KOPT-K1 (cell line): Measurements from ENCODE around the gene SPRED2.
"Not testable (repeated sequence)": the region's sequence is repeated elsewhere in the genome, so short reads cannot be mapped to it uniquely, and the experiment has no call there.

Experiments used
- H3K27ac ChIP-seq: fragments of 200-600 bp; sonication (generic); 2 replicates; pipeline ENCODE4 v1.5.1; 2016; ENCODE audit warnings: antibody characterized with exemption, mild to moderate bottlenecking, low read depth, low read length; ENCODE audit not compliant: poor library complexity, severe bottlenecking
- H3K36me3 ChIP-seq: fragments of 200-600 bp; sonication (generic); 2 replicates; pipeline ENCODE4 v1.5.1; 2017; ENCODE audit warnings: antibody characterized with exemption, mild to moderate bottlenecking, low read length, moderate library complexity; ENCODE audit not compliant: insufficient read depth
- H3K9me3 ChIP-seq: fragments of 200-600 bp; sonication (generic); 2 replicates; pipeline ENCODE4 v1.5.1; 2017; ENCODE audit warnings: antibody characterized with exemption, low read length, mild to moderate bottlenecking; ENCODE audit not compliant: insufficient read depth, poor library complexity, severe bottlenecking

The SPRED2 gene

GRCh38 chr2:65344689-65345088 is 87.7 kb downstream of the SPRED2 start:
- H3K9me3 ChIP-seq: no peaks in the 10 kb centered on the region
- H3K36me3 ChIP-seq: peaks cover 17% of the 10 kb centered on the region
- H3K27ac ChIP-seq: no peak overlapping the region

DNA sequence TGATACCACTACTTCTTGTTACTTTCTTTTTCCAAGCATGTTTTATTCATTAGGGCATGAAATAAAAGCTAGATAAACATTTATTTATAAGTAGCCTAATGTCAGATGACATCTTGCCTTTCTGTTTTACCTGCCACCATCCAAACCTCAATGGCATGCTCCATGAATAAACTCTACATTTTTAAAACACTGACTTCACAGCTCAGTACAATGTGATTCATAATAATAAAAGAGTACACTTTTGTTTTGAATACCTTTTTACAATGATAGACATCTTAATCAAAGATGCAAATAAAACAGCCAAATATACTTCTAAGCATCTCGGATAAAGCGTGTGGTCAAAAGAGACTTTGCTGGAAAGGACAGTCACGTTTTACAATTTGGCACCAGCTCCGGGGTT is 88.2 kb downstream of the SPRED2 start:
- Histone ChIP-seq H3K27ac (no peak overlapping the region), H3K36me3 (peaks cover 17% of the 10 kb centered on the region), H3K9me3 (no peaks in the 10 kb centered on the region)

DNA sequence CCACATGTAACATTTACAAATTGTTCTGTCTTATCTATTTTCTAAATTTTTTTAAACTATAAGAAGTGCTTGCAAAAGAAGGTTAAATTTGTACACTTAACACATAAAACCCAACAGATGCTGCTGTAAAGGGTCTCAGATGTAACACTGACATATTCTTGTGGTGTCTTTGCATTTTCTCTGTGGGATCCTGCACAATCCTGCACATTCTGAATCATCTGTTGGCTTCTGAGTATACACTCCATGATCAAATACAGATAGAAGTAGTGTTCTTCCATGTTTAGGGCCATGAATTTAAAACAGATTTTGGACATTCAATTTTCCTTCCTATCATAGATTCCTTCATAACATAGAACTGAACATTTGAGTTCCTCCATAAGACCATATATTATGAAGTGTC is 89.0 kb downstream of the SPRED2 start:
- Histone ChIP-seq H3K27ac (no peak overlapping the region), H3K36me3 (peaks cover 17% of the 10 kb centered on the region), H3K9me3 (no peaks in the 10 kb centered on the region)

DNA sequence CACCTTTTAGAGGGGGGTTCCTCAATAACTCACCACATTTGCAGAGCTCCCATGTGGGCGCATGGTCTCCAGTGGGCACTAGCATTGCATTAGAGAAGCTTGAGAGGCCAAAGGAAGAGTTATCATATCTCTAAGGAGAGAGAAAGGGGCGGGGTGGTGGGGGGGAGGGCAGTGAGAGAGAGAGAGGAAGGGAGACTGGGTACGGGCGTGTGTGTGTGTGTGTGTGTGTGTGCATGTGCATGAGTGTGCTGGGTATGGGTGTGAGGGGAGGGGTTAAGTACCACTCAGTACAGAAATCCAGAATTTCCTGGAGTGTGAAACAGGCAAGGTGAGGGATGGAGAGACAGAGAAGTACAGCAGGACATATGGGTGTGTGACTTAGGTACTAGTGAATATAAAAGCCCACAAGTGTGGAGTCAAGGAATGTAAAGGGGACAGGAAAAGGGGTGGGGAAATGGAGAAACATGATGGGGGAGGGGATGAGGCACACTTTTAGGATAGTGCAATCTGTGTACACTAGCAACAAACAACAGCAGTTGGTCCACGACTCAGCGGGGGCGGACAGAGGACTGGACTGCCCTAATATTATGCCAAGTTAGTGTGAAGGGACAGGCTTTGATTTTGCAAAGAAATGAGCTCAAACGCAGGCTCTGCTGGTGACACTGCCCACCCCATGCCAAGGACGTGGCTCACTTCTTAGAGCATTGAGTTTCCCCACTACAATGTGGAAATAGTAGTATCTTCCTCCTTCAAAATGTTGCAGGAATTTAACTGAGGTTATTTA is 91.3 kb downstream of the SPRED2 start:
- Histone ChIP-seq H3K9me3 (no peaks in the 10 kb centered on the region), H3K36me3 (peaks cover 17% of the 10 kb centered on the region)

GRCh38 chr2:65339648-65340047 is 92.8 kb downstream of the SPRED2 start:
- Histone ChIP-seq H3K27ac (no peak overlapping the region), H3K36me3 (peaks cover 19% of the 10 kb centered on the region), H3K9me3 (no peaks in the 10 kb centered on the region)

More for the DNA sequence above, 91.3 kb downstream of the SPRED2 start:
- H3K27ac ChIP-seq: no peak overlapping the region

DNA sequence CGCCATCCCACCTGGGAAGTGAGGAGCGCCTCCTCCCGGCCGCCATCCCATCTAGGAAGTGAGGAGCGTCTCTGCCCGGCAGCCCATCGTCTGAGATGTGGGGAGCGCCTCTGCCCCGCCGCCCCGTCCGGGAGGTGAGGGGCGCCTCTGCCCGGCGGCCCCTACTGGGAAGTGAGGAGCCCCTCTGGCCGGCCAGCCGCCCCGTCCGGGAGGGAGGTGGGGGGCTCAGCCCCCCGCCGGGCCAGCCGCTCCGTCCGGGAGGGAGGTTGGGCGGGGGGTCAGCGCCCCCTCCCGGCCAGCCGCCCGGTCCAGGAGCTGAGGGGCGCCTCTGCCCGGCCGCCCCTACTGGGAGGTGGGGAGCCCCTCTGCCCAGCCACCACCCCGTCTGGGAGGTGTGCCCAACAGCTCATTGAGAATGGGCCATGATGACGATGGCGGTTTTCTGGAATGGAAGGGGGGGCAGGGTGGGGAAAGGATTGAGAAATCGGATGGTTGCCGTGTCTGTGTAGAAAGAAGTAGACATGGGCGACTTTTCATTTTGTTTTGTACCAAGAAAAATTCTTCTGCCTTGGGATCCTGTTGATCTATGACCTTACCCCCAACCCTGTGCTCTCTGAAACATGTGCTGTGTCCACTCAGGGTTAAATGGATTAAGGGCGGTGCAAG is 93.4 kb downstream of the SPRED2 start:
- H3K36me3 ChIP-seq: peaks cover 26% of the 10 kb centered on the region
- H3K27ac ChIP-seq, H3K9me3 ChIP-seq: not testable (repeated sequence)

DNA sequence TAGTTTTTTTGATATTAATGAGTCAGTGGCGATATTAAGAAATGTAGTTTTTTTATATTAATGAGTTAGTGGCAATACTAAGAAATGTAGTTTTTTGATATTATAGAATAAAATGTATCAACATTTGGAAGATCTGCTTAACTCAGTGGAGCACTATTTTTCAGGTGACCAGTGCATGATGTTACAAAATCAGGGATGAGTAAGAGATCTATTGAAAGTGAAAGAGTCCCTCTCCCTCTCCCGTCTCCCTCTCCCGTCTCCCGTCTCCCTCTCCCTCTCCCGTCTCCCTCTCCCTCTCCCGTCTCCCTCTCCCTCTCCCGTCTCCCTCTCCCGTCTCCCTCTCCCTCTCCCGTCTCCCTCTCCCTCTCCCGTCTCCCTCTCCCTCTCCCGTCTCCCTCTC is 94.5 kb downstream of the SPRED2 start:
- H3K9me3 ChIP-seq, H3K27ac ChIP-seq: not testable (repeated sequence)
- peaks cover 28% of the 10 kb centered on the region for H3K36me3 ChIP-seq

- H3K27ac ChIP-seq: no peak overlapping the region
- peaks cover 38% of the 10 kb centered on the region for H3K36me3 ChIP-seq
- H3K9me3 ChIP-seq: no peaks in the 10 kb centered on the region
Measured at GRCh38 chr2:65334714-65335113, 97.7 kb downstream of the SPRED2 start.

GRCh38 chr2:65331336-65332025 is 100.9 kb downstream of the SPRED2 start:
- no peaks in the 10 kb centered on the region for H3K9me3 ChIP-seq
- no peak overlapping the region for H3K27ac ChIP-seq
- peaks cover 56% of the 10 kb centered on the region for H3K36me3 ChIP-seq

DNA sequence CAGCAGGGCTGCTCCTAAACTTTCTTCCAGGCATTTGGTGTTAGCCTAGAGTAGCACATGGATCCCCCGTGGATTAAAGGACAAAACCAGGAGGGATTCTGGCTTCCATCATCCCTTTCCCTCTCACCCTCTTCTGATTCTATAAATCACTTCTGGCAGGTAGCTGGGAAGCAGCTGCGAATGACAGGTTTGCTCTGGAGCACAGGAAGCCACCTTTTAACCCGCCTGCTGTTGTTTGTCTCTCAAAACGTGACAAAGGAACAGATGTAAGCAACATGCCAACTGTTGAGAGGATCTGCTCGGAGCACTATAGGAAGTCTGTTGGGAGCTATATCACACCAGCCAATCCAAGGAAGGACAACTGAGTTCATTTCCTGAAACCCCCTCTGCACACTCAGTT is 102.9 kb downstream of the SPRED2 start:
- H3K27ac ChIP-seq: no peak overlapping the region
- H3K36me3 ChIP-seq: peaks cover 60% of the 10 kb centered on the region
- no peaks in the 10 kb centered on the region for H3K9me3 ChIP-seq

DNA sequence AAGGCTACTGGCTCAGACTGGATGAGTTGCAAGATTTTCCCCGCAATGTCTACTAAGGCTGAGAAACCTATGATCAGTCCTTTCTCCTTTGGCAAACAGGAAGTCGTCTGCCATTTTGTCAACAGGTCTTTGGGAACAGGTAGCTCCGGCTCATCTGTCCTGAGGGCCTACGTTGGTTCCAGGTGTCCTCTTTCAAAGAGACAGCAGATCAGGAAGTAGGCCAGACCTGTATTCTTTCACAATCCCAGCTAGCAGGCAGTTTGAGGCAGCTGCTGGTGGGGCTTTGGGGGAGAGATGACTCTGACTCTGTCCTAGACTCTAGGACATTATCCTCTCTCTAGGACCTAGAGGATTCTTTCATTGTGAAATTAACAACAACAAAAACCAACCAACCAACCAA is 106.1 kb downstream of the SPRED2 start:
- Histone ChIP-seq H3K9me3 (no peaks in the 10 kb centered on the region), H3K36me3 (peaks cover 45% of the 10 kb centered on the region), H3K27ac (no peak overlapping the region)

DNA sequence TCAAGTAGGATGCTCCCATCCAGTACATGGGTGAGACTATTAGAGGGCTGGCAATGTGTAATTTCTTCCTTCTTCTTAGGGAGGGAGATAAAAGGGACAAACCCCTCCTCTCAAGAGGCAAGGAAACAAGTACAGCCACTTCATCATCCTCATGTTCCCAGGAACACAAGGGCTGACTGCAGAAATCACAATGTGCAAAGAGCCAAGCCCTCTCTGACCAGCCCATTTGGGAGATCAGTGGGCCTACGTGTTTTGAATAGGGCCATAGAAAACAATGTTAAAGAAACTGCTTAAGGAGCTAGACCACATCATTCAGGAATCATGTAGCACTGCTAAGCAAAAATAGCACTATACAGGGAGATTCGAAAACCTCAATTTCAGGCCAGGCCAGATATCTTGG is 107.3 kb downstream of the SPRED2 start:
- H3K36me3 ChIP-seq: peaks cover 40% of the 10 kb centered on the region
- H3K27ac ChIP-seq: no peak overlapping the region
- no peaks in the 10 kb centered on the region for H3K9me3 ChIP-seq

GRCh38 chr2:65320946-65321345 is 111.5 kb downstream of the SPRED2 start:
- peaks cover 30% of the 10 kb centered on the region for H3K36me3 ChIP-seq
- H3K27ac ChIP-seq: no peak overlapping the region
- no peaks in the 10 kb centered on the region for H3K9me3 ChIP-seq

DNA sequence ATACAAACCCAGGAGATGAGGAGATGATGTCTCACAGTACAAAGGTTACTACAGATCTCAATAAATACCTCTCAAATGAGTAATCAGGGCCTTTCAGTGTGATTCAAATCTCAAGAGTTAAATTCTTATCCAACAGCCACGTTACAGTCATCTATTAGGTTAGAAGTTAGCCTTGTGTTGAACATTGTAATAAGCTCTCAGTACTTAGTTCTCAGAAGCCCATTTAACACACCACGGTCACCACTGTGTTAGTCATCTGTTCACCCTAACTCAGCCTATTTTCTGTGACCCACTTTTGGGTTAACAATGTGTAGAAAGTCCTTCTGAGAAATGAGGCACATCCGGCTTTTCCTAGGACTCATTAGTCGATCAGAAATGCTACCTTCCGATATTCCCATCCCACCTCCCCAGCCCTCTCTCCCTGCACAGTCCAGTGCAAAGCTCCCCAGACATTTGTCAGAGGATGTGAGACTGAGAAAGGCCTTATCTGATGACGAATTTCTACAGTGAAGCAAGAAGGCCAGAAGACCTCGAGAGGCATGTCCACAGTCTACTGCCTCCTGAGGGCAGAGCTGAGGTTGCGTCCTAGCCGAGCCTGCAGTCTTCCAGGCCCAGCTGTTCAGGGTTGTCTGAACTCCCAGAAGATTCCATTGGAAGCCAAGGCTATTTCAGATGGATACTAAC is 112.2 kb downstream of the SPRED2 start:
- H3K36me3 ChIP-seq: peaks cover 32% of the 10 kb centered on the region
- H3K27ac ChIP-seq: no peak overlapping the region
- no peaks in the 10 kb centered on the region for H3K9me3 ChIP-seq

- Histone ChIP-seq H3K9me3 (no peaks in the 10 kb centered on the region), H3K27ac (no peak overlapping the region), H3K36me3 (peaks cover 32% of the 10 kb centered on the region)
Measured at GRCh38 chr2:65319674-65320041, 112.7 kb downstream of the SPRED2 start.
